ENCODE results near the gene HAPLN3. TPM values are rescaled to one million over a fixed set of nuclear protein-coding genes. Genes with fewer than 3 reads are reported as not detected.

The HAPLN3 gene
- total and polyA plus RNA-seq, 2 donors (not counting 1 experiment from before 2014, with no cell fraction given) = 7.5 to 16.3 TPM

DNA sequence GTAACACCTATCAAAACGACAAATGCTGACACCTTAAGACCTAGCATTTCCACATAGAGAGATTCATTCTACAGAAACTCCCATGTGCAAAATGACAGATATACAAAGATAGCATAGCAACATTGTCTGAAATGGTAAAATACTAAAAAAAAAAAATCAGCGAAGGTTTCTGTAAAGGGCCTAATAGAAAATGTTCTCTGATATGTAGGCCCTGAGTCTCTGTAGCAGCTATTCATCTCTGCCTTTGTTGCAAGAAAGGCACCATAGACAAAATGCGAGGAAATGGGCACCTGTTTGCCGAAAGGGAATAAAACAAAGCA lies 18.5 kb upstream of the HAPLN3 start:
- Histone ChIP-seq H3K27ac (ENCODE audit: low read length in 2 of 2) (no peak overlapping the region), H2AFZ (ENCODE audit: insufficient read depth, low read depth, low read length, poor library complexity, severe bottlenecking) (peak overlapping the region; percentile 71), H3K9ac (ENCODE audit: low read length) (peak overlapping the region; percentile 71), H3K27me3 (replicated peaks in 1 of 4; ENCODE audit: control extremely low read depth in 1 of 4, control insufficient read depth in 3 of 4, insufficient read depth in 4 of 4, low read length in 3 of 4) (no peaks in the 10 kb centered on the region), H3K4me2 (replicated peaks; ENCODE audit: low read depth, low read length, poor library complexity, severe bottlenecking) (peak overlapping the region; percentile 84), H3K9me3 (ENCODE audit: control extremely low read depth in 1 of 3, control insufficient read depth in 2 of 3, insufficient read depth in 1 of 3, low read length in 2 of 3) (peaks cover 0 to 1% (median 0%) of the 10 kb centered on the region in 3 donors), H3K4me1 (ENCODE audit: control insufficient read depth in 2 of 2, insufficient read depth in 2 of 2, low read length in 2 of 2) (peaks cover 4 to 15% of the 10 kb centered on the region in 2 donors), H3K36me3 (replicated peaks in 1 of 2; ENCODE audit: control extremely low read depth in 1 of 2, control insufficient read depth in 1 of 2, extremely low read depth in 1 of 2, insufficient read depth in 2 of 2, low read length in 1 of 2) (no peaks in the 10 kb centered on the region), H3K79me2 (ENCODE audit: control insufficient read depth, insufficient read depth, low read length) (no peaks in the 10 kb centered on the region), H4K20me1 (ENCODE audit: control insufficient read depth, insufficient read depth, low read length, poor library complexity, severe bottlenecking) (no peaks in the 10 kb centered on the region), H3K4me3 (ENCODE audit: control extremely low read depth in 1 of 5, extremely low read depth in 1 of 5, insufficient read depth in 1 of 5, low read depth in 2 of 5, low read length in 4 of 5) (peak overlapping the region in 4 of 5 experiments; percentile 53 to 73 (median 64))
- ATAC-seq (ENCODE audit: low read depth) (no peak), DNase-seq (no peak)
- peak overlapping the region; percentile 75 for H3K27ac Mint-ChIP-seq
- H3K27me3 Mint-ChIP-seq = peaks cover 18% of the 10 kb centered on the region
- WGBS (ENCODE audit: insufficient coverage) = 80% methylated on average over 1 of the region's 4 CpGs
- H3K9me3 Mint-ChIP-seq (ENCODE audit: insufficient read depth) = no peaks in the 10 kb centered on the region
- peaks cover 21% of the 10 kb centered on the region for H3K4me1 Mint-ChIP-seq
- H3K4me3 Mint-ChIP-seq = peak overlapping the region; percentile 96
- intact Hi-C loops (cut with micrococcal nuclease) = loop anchor here (1.0 kb wide), 1 partner anchor 17 kb away; no protein-coding TSS in a partner anchor
- POLR2A ChIA-PET = no interaction called here
- CTCF ChIA-PET = no interaction called here
- no peak for TF ChIP-seq EZH2 (IDR thresholded peaks at IDR 0.05; ENCODE audit: borderline replicate concordance, insufficient read depth, low read depth, low read length, poor library complexity, severe bottlenecking)
- TF ChIP-seq, protein P1, sequence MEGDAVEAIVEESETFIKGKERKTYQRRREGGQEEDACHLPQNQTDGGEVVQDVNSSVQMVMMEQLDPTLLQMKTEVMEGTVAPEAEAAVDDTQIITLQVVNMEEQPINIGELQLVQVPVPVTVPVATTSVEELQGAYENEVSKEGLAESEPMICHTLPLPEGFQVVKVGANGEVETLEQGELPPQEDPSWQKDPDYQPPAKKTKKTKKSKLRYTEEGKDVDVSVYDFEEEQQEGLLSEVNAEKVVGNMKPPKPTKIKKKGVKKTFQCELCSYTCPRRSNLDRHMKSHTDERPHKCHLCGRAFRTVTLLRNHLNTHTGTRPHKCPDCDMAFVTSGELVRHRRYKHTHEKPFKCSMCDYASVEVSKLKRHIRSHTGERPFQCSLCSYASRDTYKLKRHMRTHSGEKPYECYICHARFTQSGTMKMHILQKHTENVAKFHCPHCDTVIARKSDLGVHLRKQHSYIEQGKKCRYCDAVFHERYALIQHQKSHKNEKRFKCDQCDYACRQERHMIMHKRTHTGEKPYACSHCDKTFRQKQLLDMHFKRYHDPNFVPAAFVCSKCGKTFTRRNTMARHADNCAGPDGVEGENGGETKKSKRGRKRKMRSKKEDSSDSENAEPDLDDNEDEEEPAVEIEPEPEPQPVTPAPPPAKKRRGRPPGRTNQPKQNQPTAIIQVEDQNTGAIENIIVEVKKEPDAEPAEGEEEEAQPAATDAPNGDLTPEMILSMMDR (IDR thresholded peaks at IDR 0.05) = no peak

GRCh38 chr15:88913017-88913849 lies 17.9 kb upstream of the HAPLN3 start, which contains the start of gene MFGE8:
Gene MFGE8 (minus strand): TSS chr15:88913379. CDS start chr15:88913319, 60 bp downstream.
- ATAC-seq (ENCODE audit: low read depth) (peak; percentile 85), DNase-seq (peak; percentile 70)
- Mint-ChIP-seq H3K27me3 (peaks cover 15% of the 10 kb centered on the region), H3K4me1 (peaks cover 21% of the 10 kb centered on the region), H3K9me3 (ENCODE audit: insufficient read depth) (no peaks in the 10 kb centered on the region), H3K4me3 (peak within 1 kb of the TSS; percentile 96), H3K27ac (peak within 1 kb of the TSS; percentile 75)
- H3K9ac ChIP-seq (ENCODE audit: low read length) = peak within 1 kb of the TSS; percentile 71
- H3K79me2 ChIP-seq (ENCODE audit: control insufficient read depth, insufficient read depth, low read length) = no peaks in the 10 kb centered on the region
- peak within 1 kb of the TSS; percentile 71 for H2AFZ ChIP-seq (ENCODE audit: insufficient read depth, low read depth, low read length, poor library complexity, severe bottlenecking)
- CTCF ChIA-PET = no interaction called here
- intact Hi-C loops (cut with micrococcal nuclease) = loop anchor here (1.0 kb wide), 1 partner anchor 16 kb away; no protein-coding TSS in a partner anchor
- peak within 1 kb of the TSS; percentile 84 for H3K4me2 ChIP-seq (replicated peaks; ENCODE audit: low read depth, low read length, poor library complexity, severe bottlenecking)
- WGBS (ENCODE audit: insufficient coverage) = under 1% methylated on average over 40 of the region's 67 CpGs
- TF ChIP-seq EZH2 (IDR thresholded peaks at IDR 0.05; ENCODE audit: borderline replicate concordance, insufficient read depth, low read depth, low read length, poor library complexity, severe bottlenecking) = no peak
- TF ChIP-seq, protein P1 (IDR thresholded peaks at IDR 0.05) = no peak
- H4K20me1 ChIP-seq (ENCODE audit: control insufficient read depth, insufficient read depth, low read length, poor library complexity, severe bottlenecking) = no peaks in the 10 kb centered on the region
- H3K27ac ChIP-seq (ENCODE audit: low read length in 2 of 2) = no peak within 1 kb of the TSS
- no peaks in the 10 kb centered on the region for H3K27me3 ChIP-seq (replicated peaks in 1 of 4; ENCODE audit: control extremely low read depth in 1 of 4, control insufficient read depth in 3 of 4, insufficient read depth in 4 of 4, low read length in 3 of 4)
- peaks cover 4 to 15% of the 10 kb centered on the region in 2 donors for H3K4me1 ChIP-seq (ENCODE audit: control insufficient read depth in 2 of 2, insufficient read depth in 2 of 2, low read length in 2 of 2)
- POLR2A ChIA-PET = no interaction called here
- H3K9me3 ChIP-seq (ENCODE audit: control extremely low read depth in 1 of 3, control insufficient read depth in 2 of 3, insufficient read depth in 1 of 3, low read length in 2 of 3) = peaks cover 0 to 1% (median 0%) of the 10 kb centered on the region in 3 donors
- no peaks in the 10 kb centered on the region for H3K36me3 ChIP-seq (replicated peaks in 1 of 2; ENCODE audit: control extremely low read depth in 1 of 2, control insufficient read depth in 1 of 2, extremely low read depth in 1 of 2, insufficient read depth in 2 of 2, low read length in 1 of 2)
- H3K4me3 ChIP-seq (ENCODE audit: control extremely low read depth in 1 of 5, extremely low read depth in 1 of 5, insufficient read depth in 1 of 5, low read depth in 2 of 5, low read length in 4 of 5) = peak within 1 kb of the TSS; percentile 53 to 73 (median 59)

All from B cell (primary cell).